OCI-LY3 (cell line): ENCODE measurements around the gene PCDH15.

Experiments used
- EZH2phosphoT487 ChIP-seq: fragments of 200-600 bp; shearing (Covaris generic); IDR thresholded peaks from 2 replicates; pipeline ENCODE4 v1.6.1; 2018; ENCODE audit warnings: antibody characterized with exemption, mixed run types, low read depth
- TF ChIP-seq, protein P1 (sequence below): fragments of 200-600, 300-600 bp; sonication (generic); IDR thresholded peaks from 2 replicates; pipeline ENCODE4 v1.5.1; 2014; ENCODE audit warnings: antibody characterized with exemption, low read length, low read depth

DNA sequence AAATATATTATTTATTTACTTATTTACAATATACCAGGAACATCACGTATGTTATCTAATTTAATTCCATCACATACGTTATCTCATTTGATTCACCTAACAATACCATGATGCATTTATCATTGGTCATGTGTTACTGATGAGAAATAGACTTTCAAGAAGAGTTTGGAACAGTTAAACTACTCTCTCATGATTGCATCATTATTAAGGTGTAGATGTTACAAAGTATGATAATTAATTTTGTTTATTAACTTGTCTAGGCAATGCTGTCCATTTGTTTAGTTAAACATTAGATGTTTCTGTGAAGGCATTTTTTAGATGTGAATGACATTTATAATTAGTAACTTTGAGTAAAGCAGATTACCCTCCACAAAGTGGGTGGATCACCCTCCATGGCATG, 32.0 kb upstream of the PCDH15 start:
- TF ChIP-seq, protein P1, sequence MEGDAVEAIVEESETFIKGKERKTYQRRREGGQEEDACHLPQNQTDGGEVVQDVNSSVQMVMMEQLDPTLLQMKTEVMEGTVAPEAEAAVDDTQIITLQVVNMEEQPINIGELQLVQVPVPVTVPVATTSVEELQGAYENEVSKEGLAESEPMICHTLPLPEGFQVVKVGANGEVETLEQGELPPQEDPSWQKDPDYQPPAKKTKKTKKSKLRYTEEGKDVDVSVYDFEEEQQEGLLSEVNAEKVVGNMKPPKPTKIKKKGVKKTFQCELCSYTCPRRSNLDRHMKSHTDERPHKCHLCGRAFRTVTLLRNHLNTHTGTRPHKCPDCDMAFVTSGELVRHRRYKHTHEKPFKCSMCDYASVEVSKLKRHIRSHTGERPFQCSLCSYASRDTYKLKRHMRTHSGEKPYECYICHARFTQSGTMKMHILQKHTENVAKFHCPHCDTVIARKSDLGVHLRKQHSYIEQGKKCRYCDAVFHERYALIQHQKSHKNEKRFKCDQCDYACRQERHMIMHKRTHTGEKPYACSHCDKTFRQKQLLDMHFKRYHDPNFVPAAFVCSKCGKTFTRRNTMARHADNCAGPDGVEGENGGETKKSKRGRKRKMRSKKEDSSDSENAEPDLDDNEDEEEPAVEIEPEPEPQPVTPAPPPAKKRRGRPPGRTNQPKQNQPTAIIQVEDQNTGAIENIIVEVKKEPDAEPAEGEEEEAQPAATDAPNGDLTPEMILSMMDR = no peak
- TF ChIP-seq EZH2phosphoT487 = no peak
